Bronchial epithelial cell (primary cell): ENCODE results near the gene LMO7. TPM values are rescaled to one million over a fixed set of nuclear protein-coding genes. Genes with fewer than 3 reads are reported as not detected.

Experiments used
- DNase-seq: peaks from one replicate; pipeline ENCODE4 v3.0.0-alpha.2; 2010; ENCODE audit warnings: low read depth
- FAIRE-seq: peaks from 2 replicates; lab custom pipeline; 2011; peaks lifted over from hg19 to GRCh38; lab: Jason Lieb, UNC
- H3K27me3 ChIP-seq: 2 replicates; pipeline ENCODE4 v1.5.1; 2011; ENCODE audit warnings: low read length; ENCODE audit not compliant: control insufficient read depth, insufficient read depth
- H3K36me3 ChIP-seq: 2 replicates; pipeline ENCODE4 v1.5.1; 2011; ENCODE audit warnings: low read length; ENCODE audit not compliant: control insufficient read depth, insufficient read depth
- H3K4me3 ChIP-seq: 2 replicates; pipeline ENCODE4 v1.5.1; 2011; ENCODE audit warnings: mild to moderate bottlenecking, low read depth, low read length, control low read depth
- total RNA-seq: library from RNA; depleted of rRNA; stranded (reverse); fragments of >200 nt; gene quantifications from 2 replicates; pipeline ENCODE4 v1.2.1, GENCODE V29; 2014
- TF ChIP-seq, protein P1 (sequence below): IDR thresholded peaks from 2 replicates; pipeline ENCODE4 v1.5.1; 2011; ENCODE audit warnings: mild to moderate bottlenecking, moderate library complexity, low read length, control low read depth, inconsistent platforms; ENCODE audit not compliant: insufficient read depth, severe bottlenecking

LMO7 gene
- total RNA-seq, 1 donor from 2014 or later: 150 TPM

GRCh38 chr13:75908141-75908540 lies 272.0 kb downstream of the LMO7 start:
- no peak for FAIRE-seq
- Histone ChIP-seq H3K4me3 (no peak overlapping the region), H3K36me3 (no peaks in the 10 kb centered on the region), H3K27me3 (no peaks in the 10 kb centered on the region)
- DNase-seq: no peak
- TF ChIP-seq, protein P1, sequence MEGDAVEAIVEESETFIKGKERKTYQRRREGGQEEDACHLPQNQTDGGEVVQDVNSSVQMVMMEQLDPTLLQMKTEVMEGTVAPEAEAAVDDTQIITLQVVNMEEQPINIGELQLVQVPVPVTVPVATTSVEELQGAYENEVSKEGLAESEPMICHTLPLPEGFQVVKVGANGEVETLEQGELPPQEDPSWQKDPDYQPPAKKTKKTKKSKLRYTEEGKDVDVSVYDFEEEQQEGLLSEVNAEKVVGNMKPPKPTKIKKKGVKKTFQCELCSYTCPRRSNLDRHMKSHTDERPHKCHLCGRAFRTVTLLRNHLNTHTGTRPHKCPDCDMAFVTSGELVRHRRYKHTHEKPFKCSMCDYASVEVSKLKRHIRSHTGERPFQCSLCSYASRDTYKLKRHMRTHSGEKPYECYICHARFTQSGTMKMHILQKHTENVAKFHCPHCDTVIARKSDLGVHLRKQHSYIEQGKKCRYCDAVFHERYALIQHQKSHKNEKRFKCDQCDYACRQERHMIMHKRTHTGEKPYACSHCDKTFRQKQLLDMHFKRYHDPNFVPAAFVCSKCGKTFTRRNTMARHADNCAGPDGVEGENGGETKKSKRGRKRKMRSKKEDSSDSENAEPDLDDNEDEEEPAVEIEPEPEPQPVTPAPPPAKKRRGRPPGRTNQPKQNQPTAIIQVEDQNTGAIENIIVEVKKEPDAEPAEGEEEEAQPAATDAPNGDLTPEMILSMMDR: no peak

Other genes with a start within 250 kb of the LMO7 start
- gene TBC1D4, start 154.2 kb upstream of the LMO7 start, total RNA-seq: 10.3 and 12.4 TPM in 2 replicates
- 35.8 and 46.9 TPM in 2 replicates for gene COMMD6, start 98.5 kb upstream of the LMO7 start, total RNA-seq
- 74.5 and 101 TPM in 2 replicates for gene UCHL3, start 86.5 kb upstream of the LMO7 start, total RNA-seq